H1 (cell line): Measurements from ENCODE around the gene PFN2. TPM values are rescaled to one million over a fixed set of nuclear protein-coding genes. Genes with fewer than 3 reads are reported as not detected.

ENCODE experiments used
- CTCF ChIA-PET: fragments of 300-600 bp; sonication (Branson Sonifier 250); formaldehyde crosslinking; loops from one replicate; lab custom pipeline; 2021; ENCODE audit not compliant: partially characterized antibody; lab: Charles Lee
- POLR2A ChIA-PET: fragments of 300-600 bp; sonication (Branson Sonifier 250); formaldehyde crosslinking; loops from one replicate; lab custom pipeline; 2021; ENCODE audit warnings: inconsistent platforms; ENCODE audit not compliant: partially characterized antibody; lab: Charles Lee
- DNase-seq, 2 experiments: peaks; one replicate each; pipeline versions ENCODE4 v3.0.0 to v3.0.0-alpha.2; 2010 to 2022; ENCODE audit warnings: low spot score in 2 of 2, low read depth in 1 of 2, mixed read lengths in 1 of 2
- FAIRE-seq: peaks from 2 replicates; lab custom pipeline; 2011; peaks lifted over from hg19 to GRCh38; lab: Jason Lieb, UNC
- H2AFZ ChIP-seq: 2 replicates; pipeline ENCODE4 v1.8.1; 2012; ENCODE audit warnings: low read length, inconsistent platforms
- H2AK5ac ChIP-seq: 2 replicates; pipeline ENCODE4 v1.6.1; 2013; ENCODE audit warnings: low read depth, low read length
- H2BK120ac ChIP-seq: replicated peaks from 2 replicates; pipeline ENCODE3; 2013; ENCODE audit warnings: low read depth, low read length, inconsistent platforms
- H2BK12ac ChIP-seq: 2 replicates; pipeline ENCODE4 v1.6.1; 2013; ENCODE audit warnings: low read depth, low read length
- H2BK15ac ChIP-seq: 2 replicates; pipeline ENCODE4 v1.6.1; 2013; ENCODE audit warnings: low read length
- H2BK20ac ChIP-seq: 2 replicates; pipeline ENCODE4 v1.6.1; 2013; ENCODE audit warnings: low read length
- H2BK5ac ChIP-seq: 2 replicates; pipeline ENCODE4 v1.6.1; 2013; ENCODE audit warnings: low read depth, low read length
- H3K14ac ChIP-seq: 2 replicates; pipeline ENCODE4 v1.6.1; 2013; ENCODE audit warnings: inconsistent platforms; ENCODE audit not compliant: insufficient read length
- H3K18ac ChIP-seq: 2 replicates; pipeline ENCODE4 v1.6.1; 2013; ENCODE audit warnings: low read length; ENCODE audit errors: extremely low read depth
- H3K23ac ChIP-seq: 2 replicates; pipeline ENCODE4 v1.6.1; 2013; ENCODE audit warnings: inconsistent platforms; ENCODE audit not compliant: insufficient read length
- H3K23me2 ChIP-seq: 2 replicates; pipeline ENCODE4 v1.6.1; 2013; ENCODE audit warnings: low read depth, low read length
- H3K27ac ChIP-seq: 2 replicates; pipeline ENCODE4 v1.6.1; 2011; ENCODE audit warnings: low read depth, low read length, inconsistent platforms
- H3K27me3 ChIP-seq, 4 experiments: replicated peaks in 1 of 4; 1 replicate in 1 of 4; 2 replicates in 3 of 4; pipeline versions ENCODE4 v1.6.1 to v1.8.1; 2011 to 2013; ENCODE audit warnings: low read length in 3 of 4, mild to moderate bottlenecking in 3 of 4, inconsistent platforms in 2 of 4, mixed read lengths in 2 of 4, moderate library complexity in 1 of 4; ENCODE audit not compliant: control insufficient read depth in 3 of 4, insufficient read depth in 3 of 4; ENCODE audit errors: extremely low read depth in 1 of 4
- H3K36me3 ChIP-seq, 4 experiments: 2 replicates each; pipeline versions ENCODE4 v1.6.1 to v1.8.1; 2011 to 2013; ENCODE audit warnings: mild to moderate bottlenecking in 4 of 4, low read length in 3 of 4, moderate library complexity in 2 of 4, control low read depth in 1 of 4, inconsistent platforms in 1 of 4; ENCODE audit not compliant: insufficient read depth in 4 of 4, control insufficient read depth in 2 of 4
- H3K4ac ChIP-seq: replicated peaks from 2 replicates; pipeline ENCODE3; 2013; ENCODE audit warnings: low read length, low read depth, mixed read lengths, inconsistent platforms; ENCODE audit not compliant: insufficient read length
- H3K4me1 ChIP-seq, 4 experiments: replicated peaks in 1 of 4; 1 replicate in 1 of 4; 2 replicates in 3 of 4; pipeline versions ENCODE4 v1.6.1 to v1.8.1; 2011 to 2013; ENCODE audit warnings: low read length in 3 of 4, inconsistent platforms in 2 of 4, mixed read lengths in 1 of 4; ENCODE audit not compliant: insufficient read depth in 4 of 4, control insufficient read depth in 3 of 4
- H3K4me2 ChIP-seq, 2 experiments: 2 replicates each; pipeline versions ENCODE4 v1.6.1 to v1.8.1; 2011 to 2013; ENCODE audit warnings: low read depth in 2 of 2, low read length in 2 of 2, control low read depth in 1 of 2, inconsistent platforms in 1 of 2, mild to moderate bottlenecking in 1 of 2; ENCODE audit not compliant: insufficient read depth in 1 of 2
- H3K4me3 ChIP-seq, 4 experiments: fragments of 200-600, 300-600 bp in 1 of 4; sonication (generic), shearing (Covaris generic), sonication (Bioruptor Twin) in 1 of 4; 2 replicates each; pipeline versions ENCODE4 v1.5.1 to v1.8.1; 2011 to 2016; ENCODE audit warnings: low read length in 4 of 4, low read depth in 3 of 4, control low read depth in 2 of 4, inconsistent platforms in 2 of 4, mild to moderate bottlenecking in 2 of 4, mixed read lengths in 1 of 4, moderate library complexity in 1 of 4; ENCODE audit not compliant: insufficient read depth in 2 of 4; ENCODE audit errors: extremely low read depth in 1 of 4
- H3K56ac ChIP-seq: replicated peaks from 2 replicates; pipeline ENCODE3; 2013; ENCODE audit warnings: low read depth, mild to moderate bottlenecking, mixed read lengths, low read length, inconsistent platforms; ENCODE audit not compliant: insufficient read length
- H3K79me1 ChIP-seq: 2 replicates; pipeline ENCODE4 v1.6.1; 2013; ENCODE audit warnings: low read depth, low read length, control low read depth
- H3K79me2 ChIP-seq, 2 experiments: 2 replicates each; pipeline versions ENCODE4 v1.6.1 to v1.8.1; 2012 to 2013; ENCODE audit warnings: low read length in 2 of 2, mild to moderate bottlenecking in 2 of 2, inconsistent platforms in 1 of 2; ENCODE audit not compliant: insufficient read depth in 2 of 2, control insufficient read depth in 1 of 2
- H3K9ac ChIP-seq, 4 experiments: replicated peaks in 1 of 4; 1 replicate in 1 of 4; 2 replicates in 3 of 4; pipeline versions ENCODE4 v1.6.1 to v1.8.1; 2011 to 2013; ENCODE audit warnings: low read depth in 3 of 4, low read length in 3 of 4, control low read depth in 2 of 4, mild to moderate bottlenecking in 2 of 4, moderate library complexity in 2 of 4, inconsistent platforms in 1 of 4; ENCODE audit errors: extremely low read depth in 1 of 4
- H3K9me3 ChIP-seq, 2 experiments: 2 replicates each; pipeline versions ENCODE4 v1.6.1 to v1.8.1; 2012 to 2013; ENCODE audit warnings: mild to moderate bottlenecking in 2 of 2, moderate library complexity in 2 of 2, control low read depth in 1 of 2, inconsistent platforms in 1 of 2, low read depth in 1 of 2, low read length in 1 of 2, mixed read lengths in 1 of 2; ENCODE audit not compliant: insufficient read depth in 2 of 2
- H4K20me1 ChIP-seq, 2 experiments: replicated peaks in 1 of 2; 2 replicates each; pipeline versions ENCODE3 to v1.8.1; 2011 to 2013; ENCODE audit warnings: inconsistent platforms in 2 of 2, low read length in 2 of 2, mild to moderate bottlenecking in 1 of 2; ENCODE audit not compliant: insufficient read depth in 2 of 2, control insufficient read depth in 1 of 2
- H4K5ac ChIP-seq: 2 replicates; pipeline ENCODE4 v1.6.1; 2013; ENCODE audit warnings: low read length, low read depth, mixed read lengths, inconsistent platforms; ENCODE audit not compliant: insufficient read length
- H4K8ac ChIP-seq: 2 replicates; pipeline ENCODE4 v1.8.0; 2013; ENCODE audit warnings: mild to moderate bottlenecking, moderate library complexity, low read length, inconsistent platforms; ENCODE audit not compliant: insufficient read depth; ENCODE audit errors: extremely low read depth
- H4K91ac ChIP-seq: replicated peaks from 2 replicates; pipeline ENCODE3; 2013; ENCODE audit warnings: low read length, mixed read lengths, inconsistent platforms; ENCODE audit not compliant: insufficient read length
- BACH1 ChIP-seq: IDR thresholded peaks from 2 replicates; pipeline ENCODE4 v1.6.1; 2012; ENCODE audit warnings: low read length, improper control_type of control experiment
- CBX8 ChIP-seq: fragments of 300-800, 300-1000 bp; sonication (generic); IDR thresholded peaks from 2 replicates; pipeline ENCODE4 v1.7.1; 2016; ENCODE audit warnings: low read depth, low read length, borderline replicate concordance
- CEBPB ChIP-seq: IDR thresholded peaks from 2 replicates; pipeline ENCODE4 v1.6.1; 2012; ENCODE audit warnings: low read depth, low read length
- CREB1 ChIP-seq: IDR thresholded peaks from 2 replicates; pipeline ENCODE4 v1.6.1; 2012; ENCODE audit warnings: inconsistent platforms
- EZH2 ChIP-seq: fragments of 200-600 bp; sonication (generic); IDR thresholded peaks from 2 replicates; pipeline ENCODE4 v1.7.1; 2012; ENCODE audit warnings: low read depth, mild to moderate bottlenecking, moderate library complexity, low read length, inconsistent platforms; ENCODE audit not compliant: severe bottlenecking
- GTF2F1 ChIP-seq: IDR thresholded peaks from 2 replicates; pipeline ENCODE4 v1.6.1; 2012; ENCODE audit warnings: low read depth, low read length, improper control_type of control experiment, borderline replicate concordance
- MAFK ChIP-seq: IDR thresholded peaks from 2 replicates; pipeline ENCODE4 v1.6.1; 2012; ENCODE audit warnings: low read depth, mild to moderate bottlenecking, improper control_type of control experiment, low read length
- RAD21 ChIP-seq, 2 experiments: IDR thresholded peaks in 1 of 2; conservative IDR thresholded peaks in 1 of 2; 2 replicates each; pipeline ENCODE4 v1.6.1; 2011; ENCODE audit warnings: low read depth in 2 of 2, low read length in 2 of 2, improper control_type of control experiment in 1 of 2, inconsistent platforms in 1 of 2, mild to moderate bottlenecking in 1 of 2, moderate library complexity in 1 of 2
- RFX5 ChIP-seq: IDR thresholded peaks from 2 replicates; pipeline ENCODE4 v1.6.1; 2011; ENCODE audit warnings: low read depth, low read length, improper control_type of control experiment, borderline replicate concordance
- RNF2 ChIP-seq: fragments of 200-900, 300-1000 bp; sonication (generic); IDR thresholded peaks from 2 replicates; pipeline ENCODE4 v1.7.1; 2016; ENCODE audit warnings: borderline replicate concordance, low read depth, mild to moderate bottlenecking, antibody characterized with exemption, low read length; ENCODE audit not compliant: poor library complexity, severe bottlenecking; ENCODE audit errors: missing control alignments
- RXRA ChIP-seq: IDR thresholded peaks from 2 replicates; pipeline ENCODE4 v1.6.1; 2011; ENCODE audit warnings: low read depth, mild to moderate bottlenecking, low read length, moderate library complexity; ENCODE audit not compliant: insufficient read depth
- SAP30 ChIP-seq: fragments of 300-600 bp; sonication (generic); IDR thresholded peaks from 2 replicates; pipeline ENCODE4 v1.7.1; 2012; ENCODE audit warnings: low read length, moderate library complexity, mild to moderate bottlenecking, inconsistent platforms; ENCODE audit not compliant: insufficient read depth, insufficient replicate concordance
- WGBS, 2 experiments: shearing (Covaris generic) in 1 of 2; methylation state at CpG; one replicate each; pipeline versions ENCODE4 v1.1.6 to v1.1.7; 2013 to 2015; ENCODE audit warnings: low lambda C conversion rate in 2 of 2, mixed read lengths in 2 of 2, inconsistent platforms in 1 of 2, low coverage in 1 of 2, missing lambda C conversion rate in 1 of 2; ENCODE audit not compliant: insufficient replicate concordance in 2 of 2, insufficient coverage in 1 of 2, insufficient read length in 1 of 2; ENCODE audit errors: extremely low coverage in 1 of 2, missing lambda C conversion rate in 1 of 2; 5-methylcytosine and 5-hydroxymethylcytosine counted together
- polyA plus RNA-seq, 7 experiments: library from polyadenylated mRNA; depleted of rRNA in 3 of 7; stranded (reverse) in 5 of 7; unstranded in 2 of 7; fragments of >200 nt in 5 of 7; fragments of 200-250 nt in 2 of 7; gene quantifications; 1 replicate in 5 of 7; 2 replicates in 1 of 7; 4 replicates in 1 of 7; pipeline versions ENCODE4 v1.2.1 to v1.2.3, GENCODE V29; 2011 to 2013; ENCODE audit warnings: missing spikeins in 2 of 7, mixed read lengths in 2 of 7
- total RNA-seq: library from RNA; stranded (reverse); fragmentation: NEBNext Ultra II Directional; extraction: Animal tissue kit (Norgen Biotek cat#: 25700); gene quantifications from 2 replicates; pipeline ENCODE4 v1.2.1, GENCODE V29; 2021
- TF ChIP-seq, protein P1 (sequence below): IDR thresholded peaks from 2 replicates; pipeline ENCODE4 v1.6.1; 2012; ENCODE audit warnings: inconsistent platforms

PFN2 gene
- total and polyA plus RNA-seq, 2 of the 8 experiments (the other 6 are each of a cell fraction or from before 2014, with no cell fraction given), result 175 to 311 TPM

GRCh38 chr3:149977386-149977785, 6.7 kb upstream of the PFN2 start:
- Histone ChIP-seq H3K9me3 (no peaks in the 10 kb centered on the region), H3K4me1 (peaks cover 0 to 2% (median 0%) of the 10 kb centered on the region in 4 experiments; a peak in 2 of 7 replicates), H3K23ac (no peak overlapping the region), H2BK20ac (no peak overlapping the region), H3K4ac (no peak overlapping the region), H2AK5ac (no peak overlapping the region), H3K56ac (no peak overlapping the region), H3K27ac (no peak overlapping the region), H3K9ac (no peak overlapping the region), H3K27me3 (no peaks in the 10 kb centered on the region), H2AFZ (no peak overlapping the region), H4K8ac (no peak overlapping the region), H3K14ac (no peak overlapping the region), H4K20me1 (no peaks in the 10 kb centered on the region), H4K5ac (no peak overlapping the region), H2BK12ac (no peak overlapping the region), H3K4me2 (no peak overlapping the region), H3K79me2 (peaks cover 0 to 9% of the 10 kb centered on the region in 2 experiments; a peak in 2 of 4 replicates), H3K79me1 (no peaks in the 10 kb centered on the region), H3K23me2 (no peaks in the 10 kb centered on the region), H2BK120ac (no peak overlapping the region), H2BK5ac (no peak overlapping the region), H3K18ac (no peak overlapping the region), H4K91ac (no peak overlapping the region), H2BK15ac (no peak overlapping the region), H3K4me3 (no peak overlapping the region), H3K36me3 (no peaks in the 10 kb centered on the region)
- POLR2A ChIA-PET, result no interaction called here
- no peak for FAIRE-seq
- CTCF ChIA-PET, result interaction anchor here (0.6 to 3.3 kb wide), 9 partner anchors 9 to 447 kb away, joined by 3 to 16 read pairs (median 3); no protein-coding TSS in a partner anchor
- no peak for DNase-seq
- 94% methylated on average over 2 of the region's 2 CpGs; no CpG with 5 or more reads in 1 of the 2 experiments for WGBS, 2 experiments
- TF ChIP-seq RAD21 (IDR thresholded peaks at IDR 0.05 in 1 of 2, conservative IDR thresholded peaks at IDR 0.05 in 1 of 2; ENCODE audit: low read depth in 2 of 2, low read length in 2 of 2), result no peak
- TF ChIP-seq, protein P1, sequence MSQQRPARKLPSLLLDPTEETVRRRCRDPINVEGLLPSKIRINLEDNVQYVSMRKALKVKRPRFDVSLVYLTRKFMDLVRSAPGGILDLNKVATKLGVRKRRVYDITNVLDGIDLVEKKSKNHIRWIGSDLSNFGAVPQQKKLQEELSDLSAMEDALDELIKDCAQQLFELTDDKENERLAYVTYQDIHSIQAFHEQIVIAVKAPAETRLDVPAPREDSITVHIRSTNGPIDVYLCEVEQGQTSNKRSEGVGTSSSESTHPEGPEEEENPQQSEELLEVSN, result no peak
- no peak for TF ChIP-seq CEBPB
- no peak for TF ChIP-seq BACH1
- TF ChIP-seq RXRA, result no peak
- no peak for TF ChIP-seq CREB1
- no peak for TF ChIP-seq GTF2F1
- no peak for TF ChIP-seq RFX5
- TF ChIP-seq SAP30, result no peak
- TF ChIP-seq MAFK, result no peak
- no peak for TF ChIP-seq RNF2
- no peak for TF ChIP-seq EZH2
- no peak for TF ChIP-seq CBX8
